AG04449 (cell line): ENCODE results near the gene RNF212.

Experiments
- CTCF ChIA-PET: fragments of 350-600 bp; formaldehyde crosslinking; extraction: SDS; loops from one replicate; lab custom pipeline; 2021; ENCODE audit warnings: antibody characterized with exemption; lab: Yijun Ruan, JAX
- POLR2A ChIA-PET: fragments of 400-600, 350-600 bp; formaldehyde crosslinking; extraction: SDS; loops from one replicate; lab custom pipeline; 2020; ENCODE audit warnings: antibody characterized with exemption, inconsistent platforms; lab: Yijun Ruan, JAX
- DNase-seq: peaks from one replicate; pipeline ENCODE4 v3.0.0-alpha.2; 2010; ENCODE audit warnings: low read depth, low spot score
- H3K4me3 ChIP-seq: 2 replicates; pipeline ENCODE4 v1.5.1; 2011; ENCODE audit warnings: low read depth, mild to moderate bottlenecking, control low read depth, low read length
- TF ChIP-seq, protein P1 (sequence below): IDR thresholded peaks from one replicate; pipeline ENCODE4 v1.5.1; 2011; ENCODE audit warnings: mild to moderate bottlenecking, moderate library complexity, low read length, control low read depth, inconsistent platforms; ENCODE audit not compliant: insufficient read depth; ENCODE audit errors: missing control alignments

Gene RNF212

DNA sequence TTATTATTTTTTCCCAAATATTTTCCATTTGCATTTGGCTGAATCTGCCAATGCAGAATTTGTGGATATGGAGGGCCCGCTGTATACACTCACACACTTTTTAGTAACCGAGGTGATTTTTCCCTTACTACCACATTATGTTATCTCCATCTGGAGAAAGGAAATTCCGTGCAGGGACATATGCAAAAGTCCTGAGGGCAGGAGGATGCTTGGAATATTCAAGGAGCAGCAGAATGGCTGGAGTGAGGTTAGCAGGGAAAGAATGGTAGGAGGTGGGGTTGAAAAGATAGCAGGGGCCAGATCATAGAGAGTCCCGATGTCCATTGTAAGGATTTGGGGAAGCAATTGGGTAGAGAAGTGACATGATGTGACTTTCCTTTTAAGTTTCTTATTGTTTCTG lies 11.5 kb upstream of the RNF212 start:
- TF ChIP-seq, protein P1, sequence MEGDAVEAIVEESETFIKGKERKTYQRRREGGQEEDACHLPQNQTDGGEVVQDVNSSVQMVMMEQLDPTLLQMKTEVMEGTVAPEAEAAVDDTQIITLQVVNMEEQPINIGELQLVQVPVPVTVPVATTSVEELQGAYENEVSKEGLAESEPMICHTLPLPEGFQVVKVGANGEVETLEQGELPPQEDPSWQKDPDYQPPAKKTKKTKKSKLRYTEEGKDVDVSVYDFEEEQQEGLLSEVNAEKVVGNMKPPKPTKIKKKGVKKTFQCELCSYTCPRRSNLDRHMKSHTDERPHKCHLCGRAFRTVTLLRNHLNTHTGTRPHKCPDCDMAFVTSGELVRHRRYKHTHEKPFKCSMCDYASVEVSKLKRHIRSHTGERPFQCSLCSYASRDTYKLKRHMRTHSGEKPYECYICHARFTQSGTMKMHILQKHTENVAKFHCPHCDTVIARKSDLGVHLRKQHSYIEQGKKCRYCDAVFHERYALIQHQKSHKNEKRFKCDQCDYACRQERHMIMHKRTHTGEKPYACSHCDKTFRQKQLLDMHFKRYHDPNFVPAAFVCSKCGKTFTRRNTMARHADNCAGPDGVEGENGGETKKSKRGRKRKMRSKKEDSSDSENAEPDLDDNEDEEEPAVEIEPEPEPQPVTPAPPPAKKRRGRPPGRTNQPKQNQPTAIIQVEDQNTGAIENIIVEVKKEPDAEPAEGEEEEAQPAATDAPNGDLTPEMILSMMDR: no peak
- ChIA-PET CTCF (no interaction called here), POLR2A (no interaction called here)
- DNase-seq: no peak
- no peak overlapping the region for H3K4me3 ChIP-seq

DNA sequence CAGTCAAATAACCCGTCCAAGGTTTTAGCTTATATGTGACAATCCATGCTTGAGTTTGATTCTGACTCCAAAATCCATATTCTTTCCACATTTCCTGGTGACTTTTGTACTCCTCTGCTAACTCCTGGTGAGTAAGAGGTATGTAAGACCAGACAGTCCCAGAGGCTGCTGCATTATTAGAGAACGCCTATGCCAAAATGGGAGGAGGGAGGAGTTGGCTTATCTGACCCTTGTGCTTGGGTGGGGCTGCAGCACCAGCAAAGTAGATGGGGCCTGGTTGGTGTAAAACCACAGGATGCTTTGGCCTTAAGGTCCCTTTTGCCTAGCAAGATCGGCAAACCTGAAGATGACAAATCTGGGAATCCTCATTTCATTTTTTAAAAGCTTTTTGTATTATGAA lies 9.1 kb upstream of the RNF212 start:
- H3K4me3 ChIP-seq: no peak overlapping the region
- ChIA-PET CTCF (interaction anchor here (1.2 to 11.1 kb wide), 2 partner anchors 9 to 19 kb away, joined by 4 to 99 read pairs; no protein-coding TSS in a partner anchor), POLR2A (no interaction called here)
- TF ChIP-seq, protein P1: no peak
- no peak for DNase-seq

DNA sequence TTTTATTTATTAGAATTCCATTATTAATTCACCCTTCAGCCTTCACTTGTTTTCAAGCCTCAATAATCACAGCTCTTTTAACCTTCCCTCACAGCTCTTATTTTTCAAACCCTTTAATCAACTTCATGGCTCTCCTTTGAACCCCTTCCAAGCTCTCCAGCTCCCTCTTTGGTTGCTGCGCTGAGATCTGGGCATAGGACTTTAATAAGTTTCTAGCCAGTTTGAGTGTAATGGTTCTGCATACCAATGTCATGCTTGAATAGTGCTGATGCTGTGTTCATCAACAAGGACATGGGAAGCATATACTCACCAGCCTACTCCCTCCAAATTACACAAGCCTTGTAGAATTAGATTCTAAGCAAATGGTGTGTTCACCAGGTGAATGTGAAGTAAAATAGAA lies 3.5 kb upstream of the RNF212 start:
- H3K4me3 ChIP-seq: no peak overlapping the region
- TF ChIP-seq, protein P1: no peak
- CTCF ChIA-PET: interaction anchor here (1.0 to 11.1 kb wide), 5 partner anchors 11 to 44 kb away, joined by 4 to 99 read pairs (median 4); no protein-coding TSS in a partner anchor
- POLR2A ChIA-PET: no interaction called here
- DNase-seq: no peak

DNA sequence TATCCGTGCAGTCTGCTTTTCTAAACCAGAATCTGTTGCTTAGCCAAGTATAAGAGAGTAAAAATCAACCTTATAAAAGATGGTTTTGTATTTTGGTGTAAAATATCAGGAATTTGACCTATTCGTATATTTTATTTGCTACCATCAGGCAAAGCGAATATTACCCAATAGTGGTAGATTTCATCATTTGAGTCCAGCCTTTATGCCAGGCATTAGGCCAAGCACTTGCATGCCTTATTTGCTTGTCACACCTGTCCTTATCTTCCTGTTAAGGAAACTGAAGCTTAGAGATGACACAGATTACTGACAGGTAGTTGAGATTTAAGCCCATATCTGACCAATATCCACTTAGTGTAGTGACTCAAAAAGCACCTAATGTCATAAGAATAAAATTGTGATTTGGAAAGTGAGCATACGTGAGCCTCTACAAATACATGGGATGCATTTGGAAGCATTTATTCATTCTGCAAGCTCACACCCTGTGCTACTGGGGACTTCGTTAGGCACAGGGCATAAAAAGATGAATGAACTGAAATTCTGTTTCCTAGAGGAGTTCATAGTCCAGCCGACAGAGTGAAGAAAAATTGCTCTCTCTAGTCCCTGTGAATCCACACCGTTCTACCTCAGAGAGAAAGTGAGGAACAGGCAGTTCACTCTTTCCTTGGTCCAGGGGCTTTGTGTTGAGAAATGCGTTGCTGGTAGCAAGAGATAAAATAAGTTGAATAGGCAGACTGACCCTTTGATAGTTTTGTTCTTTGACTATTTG lies 2.3 kb upstream of the RNF212 start:
- no peak for DNase-seq
- H3K4me3 ChIP-seq: no peak overlapping the region
- ChIA-PET POLR2A (interaction anchor here (0.5 kb wide), 1 partner anchor 240 kb away, joined by 3 read pairs; no protein-coding TSS in a partner anchor), CTCF (interaction anchor here (1.0 to 11.1 kb wide), 5 partner anchors 12 to 107 kb away, joined by 4 to 99 read pairs (median 4); no protein-coding TSS in a partner anchor)
- TF ChIP-seq, protein P1: no peak

DNA sequence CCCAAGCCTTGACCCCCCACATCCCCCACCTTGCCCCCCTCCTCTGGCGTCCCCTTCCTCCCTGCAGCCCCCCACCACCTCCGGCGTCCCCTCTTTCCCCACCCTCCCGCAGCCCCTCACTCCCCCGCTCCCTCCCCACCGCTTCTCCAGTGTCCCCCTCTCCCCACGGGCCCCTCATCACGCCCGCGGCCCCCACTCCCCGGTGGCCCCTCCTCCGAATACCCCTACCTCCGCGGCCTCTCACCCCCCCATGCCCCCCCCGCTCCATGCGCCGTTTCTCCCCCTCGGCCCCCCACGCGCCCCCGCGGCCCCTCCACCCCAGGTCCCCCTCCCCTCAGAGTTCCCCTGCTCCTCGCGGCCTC lies 562 bp downstream of the RNF212 start:
- TF ChIP-seq, protein P1: no peak
- CTCF ChIA-PET: interaction anchor here (11.1 kb wide), 1 partner anchor 19 kb away, joined by 99 read pairs; no protein-coding TSS in a partner anchor
- POLR2A ChIA-PET: no interaction called here
- no peak for DNase-seq
- no peak overlapping the region for H3K4me3 ChIP-seq

DNA sequence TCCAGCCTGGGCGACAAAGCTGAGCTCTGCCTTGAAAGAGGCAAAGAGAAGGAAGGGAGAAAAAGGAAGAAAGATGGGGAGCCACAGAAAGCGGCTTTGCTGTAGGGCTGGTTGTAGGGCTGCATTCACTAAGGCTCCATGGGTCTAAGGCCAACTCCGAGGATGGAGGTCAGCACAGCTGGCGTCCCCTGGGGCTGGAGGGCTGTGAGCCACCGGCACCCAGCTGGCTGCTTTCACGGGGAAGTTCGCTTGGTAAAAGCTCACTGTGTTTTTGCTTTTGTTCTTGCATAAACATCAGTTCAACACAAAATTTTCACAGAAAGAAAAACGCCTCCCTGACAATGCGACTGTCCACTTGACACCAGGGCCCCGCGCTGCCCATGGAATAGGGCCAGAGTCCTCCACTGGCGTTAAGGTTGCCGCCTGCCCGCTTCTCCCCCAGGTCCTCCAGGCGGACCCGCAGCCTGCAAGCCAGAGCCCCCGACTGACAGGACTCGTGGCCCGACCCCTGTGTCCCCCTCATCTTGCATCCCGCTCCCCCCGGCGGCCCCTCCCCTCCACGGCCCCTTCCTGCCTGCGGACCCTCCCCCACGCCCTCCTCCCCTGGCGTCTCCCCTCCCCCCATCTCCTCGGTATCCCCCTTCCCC lies 1.1 kb downstream of the RNF212 start:
- DNase-seq: no peak
- CTCF ChIA-PET: no interaction called here
- POLR2A ChIA-PET: no interaction called here

More for the DNA sequence above, 1.1 kb downstream of the RNF212 start:
- TF ChIP-seq, protein P1: no peak
- no peak overlapping the region for H3K4me3 ChIP-seq
